OCI-LY7 (cell line): ENCODE measurements around the gene PRRC2B. TPM values are rescaled to one million over a fixed set of nuclear protein-coding genes. Genes with fewer than 3 reads are reported as not detected.
"Not testable (repeated sequence)": the region's sequence is repeated elsewhere in the genome, so short reads cannot be mapped to it uniquely, and the experiment has no call there.

Source experiments
- BruUV-seq: library from RNA; stranded (reverse); fragments of 400-500 nt; replicated peaks from 2 replicates; lab custom pipeline; 2021; lab: Mats Ljungman, UMichigan
- CTCF ChIA-PET: fragments of 300-600 bp; sonication (Branson Sonifier 250); formaldehyde crosslinking; loops from one replicate; lab custom pipeline; 2022; ENCODE audit warnings: antibody characterized with exemption; ENCODE audit not compliant: unreplicated experiment; lab: Charles Lee
- POLR2A ChIA-PET: fragments of 300-600 bp; sonication (Branson Sonifier 250); formaldehyde crosslinking; loops from one replicate; lab custom pipeline; 2022; ENCODE audit warnings: antibody characterized with exemption; lab: Charles Lee
- DNase-seq: peaks from one replicate; pipeline ENCODE4 v3.0.0-alpha.2; 2015; ENCODE audit warnings: low spot score
- H2AFZ ChIP-seq: fragments of 200-600 bp; sonication (generic), shearing (Covaris generic); 2 replicates; pipeline ENCODE4 v1.6.1; 2014; ENCODE audit warnings: mild to moderate bottlenecking, antibody characterized with exemption, low read length, moderate library complexity
- H3K27ac ChIP-seq: fragments of 200-600 bp; sonication (generic); 2 replicates; pipeline ENCODE4 v1.5.1; 2014; ENCODE audit warnings: mixed run types, low read depth, mild to moderate bottlenecking, moderate library complexity, low read length, inconsistent platforms; ENCODE audit not compliant: poor library complexity, severe bottlenecking
- H3K36me3 ChIP-seq: fragments of 200-600 bp; sonication (generic); 2 replicates; pipeline ENCODE4 v1.6.1; 2014; ENCODE audit warnings: mild to moderate bottlenecking, antibody characterized with exemption, low read length, moderate library complexity, mixed read lengths; ENCODE audit not compliant: insufficient read depth
- H3K4me1 ChIP-seq: fragments of 200-600 bp; sonication (generic); 2 replicates; pipeline ENCODE4 v1.5.1; 2014; ENCODE audit warnings: mild to moderate bottlenecking, low read length; ENCODE audit not compliant: insufficient read depth, poor library complexity, severe bottlenecking
- H3K4me2 ChIP-seq: fragments of 200-600 bp; sonication (generic); 2 replicates; pipeline ENCODE4 v1.6.1; 2014; ENCODE audit warnings: mild to moderate bottlenecking, low read length
- H3K4me3 ChIP-seq: fragments of 200-600 bp; sonication (generic); 2 replicates; pipeline ENCODE4 v1.5.1; 2014; ENCODE audit warnings: mild to moderate bottlenecking, low read depth, low read length; ENCODE audit not compliant: poor library complexity, severe bottlenecking
- H3K79me2 ChIP-seq: fragments of 200-600 bp; sonication (generic); 2 replicates; pipeline ENCODE4 v1.6.1; 2016; ENCODE audit warnings: low read depth, mild to moderate bottlenecking, low read length, moderate library complexity, mixed read lengths; ENCODE audit not compliant: insufficient read depth
- H3K9me2 ChIP-seq: fragments of 200-600 bp; sonication (generic); 2 replicates; pipeline ENCODE4 v1.6.1; 2016; ENCODE audit warnings: mild to moderate bottlenecking, low read length, mixed read lengths; ENCODE audit not compliant: insufficient read depth
- H3K9me3 ChIP-seq: fragments of 200-600 bp; sonication (generic); 2 replicates; pipeline ENCODE4 v1.6.1; 2014; ENCODE audit warnings: mild to moderate bottlenecking, mixed run types, low read length, mixed read lengths
- H4K20me1 ChIP-seq: fragments of 200-600 bp; sonication (generic); 2 replicates; pipeline ENCODE4 v1.6.1; 2014; ENCODE audit warnings: mild to moderate bottlenecking, antibody characterized with exemption, low read length, moderate library complexity, mixed read lengths; ENCODE audit not compliant: insufficient read depth
- EZH2phosphoT487 ChIP-seq: fragments of 200-600 bp; sonication (generic); IDR thresholded peaks from 2 replicates; pipeline ENCODE4 v1.6.1; 2018; ENCODE audit warnings: low read depth, borderline replicate concordance, mild to moderate bottlenecking, mixed run types, antibody characterized with exemption, low read length, moderate library complexity, mixed read lengths
- intact Hi-C: fragments of 100-400 bp; cut with micrococcal nuclease; formaldehyde crosslinking; loops from one replicate; pipeline ENCODE4 v1.10.0; 2022; ENCODE audit not compliant: unreplicated experiment
- total RNA-seq, 2 experiments: library from RNA; depleted of rRNA in 1 of 2; stranded (reverse); fragments of >200 nt in 1 of 2; shearing (Covaris generic) in 1 of 2; gene quantifications; 2 replicates each; pipeline ENCODE4 v1.2.3, GENCODE V29; 2014 to 2022
- TF ChIP-seq, protein P1 (sequence below): fragments of 200-600 bp; sonication (generic); conservative IDR thresholded peaks from 2 replicates; pipeline ENCODE4 v1.5.1; 2014; ENCODE audit warnings: mild to moderate bottlenecking, antibody characterized with exemption, low read length, moderate library complexity, mixed read lengths

The PRRC2B gene
- total RNA-seq, 2 experiments from 2014 or later: 84.2 to 210 TPM

- no peak for DNase-seq
- intact Hi-C loops: no loop called here
- ChIA-PET POLR2A (no interaction called here), CTCF (no interaction called here)
- TF ChIP-seq EZH2phosphoT487: no peak
- TF ChIP-seq, protein P1, sequence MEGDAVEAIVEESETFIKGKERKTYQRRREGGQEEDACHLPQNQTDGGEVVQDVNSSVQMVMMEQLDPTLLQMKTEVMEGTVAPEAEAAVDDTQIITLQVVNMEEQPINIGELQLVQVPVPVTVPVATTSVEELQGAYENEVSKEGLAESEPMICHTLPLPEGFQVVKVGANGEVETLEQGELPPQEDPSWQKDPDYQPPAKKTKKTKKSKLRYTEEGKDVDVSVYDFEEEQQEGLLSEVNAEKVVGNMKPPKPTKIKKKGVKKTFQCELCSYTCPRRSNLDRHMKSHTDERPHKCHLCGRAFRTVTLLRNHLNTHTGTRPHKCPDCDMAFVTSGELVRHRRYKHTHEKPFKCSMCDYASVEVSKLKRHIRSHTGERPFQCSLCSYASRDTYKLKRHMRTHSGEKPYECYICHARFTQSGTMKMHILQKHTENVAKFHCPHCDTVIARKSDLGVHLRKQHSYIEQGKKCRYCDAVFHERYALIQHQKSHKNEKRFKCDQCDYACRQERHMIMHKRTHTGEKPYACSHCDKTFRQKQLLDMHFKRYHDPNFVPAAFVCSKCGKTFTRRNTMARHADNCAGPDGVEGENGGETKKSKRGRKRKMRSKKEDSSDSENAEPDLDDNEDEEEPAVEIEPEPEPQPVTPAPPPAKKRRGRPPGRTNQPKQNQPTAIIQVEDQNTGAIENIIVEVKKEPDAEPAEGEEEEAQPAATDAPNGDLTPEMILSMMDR: no peak
- no peaks in the 10 kb centered on the region for H3K4me1 ChIP-seq
- no TSS peak for BruUV-seq
- no peak overlapping the region for H2AFZ ChIP-seq
- H3K27ac ChIP-seq: no peak overlapping the region
- peaks cover 99% of the 10 kb centered on the region for H3K36me3 ChIP-seq
- H4K20me1 ChIP-seq: no peaks in the 10 kb centered on the region
- no peak overlapping the region for H3K4me3 ChIP-seq
- H3K79me2 ChIP-seq: peaks cover 24% of the 10 kb centered on the region; the same call in 1 of the 2 replicates
- H3K9me3 ChIP-seq: no peaks in the 10 kb centered on the region
- no peaks in the 10 kb centered on the region for H3K9me2 ChIP-seq
- no peak overlapping the region for H3K4me2 ChIP-seq
Observed at GRCh38 chr9:131454028-131454427, 60.1 kb downstream of the PRRC2B start.

DNA sequence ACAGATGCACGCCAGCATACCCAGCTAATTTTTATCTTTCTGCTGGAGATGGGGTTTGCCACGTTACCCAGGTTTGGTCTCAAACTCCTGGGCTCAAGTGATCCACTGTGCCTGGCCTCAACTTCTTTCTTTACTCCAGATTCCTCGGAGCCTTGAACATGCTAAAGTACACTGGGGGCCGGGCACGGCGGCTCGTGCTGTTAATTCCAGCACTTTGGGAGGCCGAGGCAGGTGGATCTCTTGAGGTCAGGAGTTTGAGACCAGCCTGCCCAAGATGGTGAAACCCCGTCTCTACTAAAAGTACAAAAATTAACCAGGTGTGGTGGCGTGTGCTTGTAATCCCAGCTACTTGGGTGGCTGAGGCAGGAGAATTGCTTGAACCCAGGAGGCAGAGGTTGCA, 61.8 kb downstream of the PRRC2B start:
- intact Hi-C loops: not testable (repeated sequence)

GRCh38 chr9:131457746-131458145, 63.9 kb downstream of the PRRC2B start:
- ChIA-PET POLR2A (interaction anchor here (0.5 kb wide), 1 partner anchor 284 kb away, joined by 4 read pairs; no protein-coding TSS in a partner anchor), CTCF (no interaction called here)
- TF ChIP-seq EZH2phosphoT487: no peak
- TF ChIP-seq, protein P1: no peak
- Histone ChIP-seq H2AFZ (no peak overlapping the region), H3K9me3 (no peaks in the 10 kb centered on the region), H3K79me2 (peaks cover 15% of the 10 kb centered on the region; the same call in 1 of the 2 replicates), H3K4me2 (no peak overlapping the region), H3K27ac (no peak overlapping the region), H3K36me3 (peaks cover 97% of the 10 kb centered on the region), H3K4me3 (no peak overlapping the region), H4K20me1 (no peaks in the 10 kb centered on the region), H3K4me1 (no peaks in the 10 kb centered on the region), H3K9me2 (no peaks in the 10 kb centered on the region)
- BruUV-seq: no TSS peak
- no peak for DNase-seq
- intact Hi-C loops: no loop called here

More for the DNA sequence above, 61.8 kb downstream of the PRRC2B start:
- H3K4me1 ChIP-seq, BruUV-seq, H3K9me3 ChIP-seq, DNase-seq, H3K4me2 ChIP-seq, H3K27ac ChIP-seq, H4K20me1 ChIP-seq, H3K9me2 ChIP-seq, CTCF ChIA-PET, H2AFZ ChIP-seq, H3K4me3 ChIP-seq: not testable (repeated sequence)
- H3K79me2 ChIP-seq: peaks cover 24% of the 10 kb centered on the region; the same call in 1 of the 2 replicates
- peaks cover 99% of the 10 kb centered on the region for H3K36me3 ChIP-seq
- POLR2A ChIA-PET: interaction anchor here (0.7 kb wide), 1 partner anchor 107 kb away, joined by 5 read pairs; no protein-coding TSS in a partner anchor
